HepG2 (cell line): Measurements from ENCODE around the gene SLC26A5. TPM values are rescaled to one million over a fixed set of nuclear protein-coding genes. Genes with fewer than 3 reads are reported as not detected.
A peak's percentile ranks its signal among the peaks of the same experiment; 100 is the strongest.

ENCODE experiments used
- ATAD3A ChIP-seq: sonication (generic); formaldehyde crosslinking; IDR thresholded peaks from 2 replicates; pipeline ENCODE4 v1.4.0; 2020; ENCODE audit warnings: missing genetic modification reagents
- ATF5 ChIP-seq: sonication (generic); formaldehyde crosslinking; IDR thresholded peaks from 2 replicates; pipeline ENCODE4 v1.4.0; 2020; ENCODE audit warnings: mild to moderate bottlenecking, low read depth, missing genetic modification reagents
- BRD4 ChIP-seq: sonication (generic); formaldehyde crosslinking; IDR thresholded peaks from 2 replicates; pipeline ENCODE4 v1.4.0; 2020; ENCODE audit warnings: missing genetic modification reagents
- CBX1 ChIP-seq: IDR thresholded peaks from one replicate; pipeline ENCODE4 v1.6.1; 2016; ENCODE audit warnings: antibody characterized with exemption, low read depth
- CEBPG ChIP-seq: IDR thresholded peaks from 2 replicates; pipeline ENCODE4 v1.6.1; 2016
- DPF2 ChIP-seq: sonication (generic); formaldehyde crosslinking; IDR thresholded peaks from 2 replicates; pipeline ENCODE4 v1.4.0; 2020; ENCODE audit warnings: mild to moderate bottlenecking, low read depth, missing genetic modification reagents, borderline replicate concordance
- EHMT2 ChIP-seq: fragments of 200-600 bp; sonication (generic); IDR thresholded peaks from 2 replicates; pipeline ENCODE4 v1.7.0; 2017; ENCODE audit warnings: antibody characterized with exemption, low read depth, low read length, borderline replicate concordance
- EZH2 ChIP-seq: conservative IDR thresholded peaks from 2 replicates; pipeline ENCODE4 v1.6.1; 2012; ENCODE audit warnings: mild to moderate bottlenecking, low read depth, low read length, moderate library complexity
- FOXC1 ChIP-seq: sonication (generic); formaldehyde crosslinking; IDR thresholded peaks from 2 replicates; pipeline ENCODE4 v1.8.0; 2022; ENCODE audit warnings: mild to moderate bottlenecking, missing genetic modification reagents, borderline replicate concordance
- FOXO1 ChIP-seq: sonication (generic); formaldehyde crosslinking; IDR thresholded peaks from 2 replicates; pipeline ENCODE4 v1.4.0; 2020; ENCODE audit warnings: missing genetic modification reagents
- HOXA7 ChIP-seq: sonication (generic); formaldehyde crosslinking; IDR thresholded peaks from 2 replicates; pipeline ENCODE4 v1.8.1; 2022; ENCODE audit warnings: mild to moderate bottlenecking, missing genetic modification reagents, moderate library complexity
- IRF2 ChIP-seq: IDR thresholded peaks from 2 replicates; pipeline ENCODE4 v1.6.1; 2018; ENCODE audit warnings: missing genetic modification reagents, missing compliant biosample characterization
- KDM4B ChIP-seq: sonication (generic); formaldehyde crosslinking; IDR thresholded peaks from 2 replicates; pipeline ENCODE4 v1.4.0; 2020; ENCODE audit warnings: missing genetic modification reagents
- KMT2B ChIP-seq: IDR thresholded peaks from 2 replicates; pipeline ENCODE4 v1.6.1; 2016; ENCODE audit warnings: missing genetic modification reagents, missing compliant biosample characterization
- MED8 ChIP-seq: sonication (generic); formaldehyde crosslinking; IDR thresholded peaks from 2 replicates; pipeline ENCODE4 v1.8.1; 2023; ENCODE audit warnings: mild to moderate bottlenecking, missing genetic modification reagents; ENCODE audit not compliant: insufficient replicate concordance
- MIXL1 ChIP-seq: IDR thresholded peaks from 2 replicates; pipeline ENCODE4 v1.6.1; 2016
- PAF1 ChIP-seq: IDR thresholded peaks from 2 replicates; pipeline ENCODE4 v1.6.1; 2016; ENCODE audit warnings: missing genetic modification reagents, missing compliant biosample characterization
- RAD21 ChIP-seq: fragments of 450-650 bp; formaldehyde crosslinking; IDR thresholded peaks from 2 replicates; pipeline ENCODE4 v1.5.0; 2020; ENCODE audit warnings: mild to moderate bottlenecking
- REXO4 ChIP-seq: sonication (generic); formaldehyde crosslinking; IDR thresholded peaks from 2 replicates; pipeline ENCODE4 v1.8.0; 2022; ENCODE audit warnings: missing genetic modification reagents, mild to moderate bottlenecking, borderline replicate concordance
- SIN3B ChIP-seq: fragments of 150-350 bp; IDR thresholded peaks from 2 replicates; pipeline ENCODE4 v1.6.1; 2014; ENCODE audit warnings: low read length
- TEAD3 ChIP-seq: optimal IDR thresholded peaks from 2 replicates; pipeline ENCODE3; 2016; ENCODE audit warnings: borderline replicate concordance
- THAP9 ChIP-seq: sonication (generic); formaldehyde crosslinking; IDR thresholded peaks from 2 replicates; pipeline ENCODE4; 2020; ENCODE audit warnings: missing genetic modification reagents, mild to moderate bottlenecking, borderline replicate concordance
- ZBTB37 ChIP-seq: sonication (generic); formaldehyde crosslinking; IDR thresholded peaks from 2 replicates; pipeline ENCODE4 v1.4.0; 2020; ENCODE audit warnings: mild to moderate bottlenecking, missing genetic modification reagents
- ZFAT ChIP-seq: sonication (generic); formaldehyde crosslinking; conservative IDR thresholded peaks from 2 replicates; pipeline ENCODE4 v1.8.1; 2023; ENCODE audit warnings: missing genetic modification reagents, inconsistent platforms
- ZKSCAN8 ChIP-seq: IDR thresholded peaks from 2 replicates; pipeline ENCODE4 v1.6.1; 2016; ENCODE audit warnings: borderline replicate concordance, missing genetic modification reagents, missing compliant biosample characterization
- ZNF205 ChIP-seq: IDR thresholded peaks from 2 replicates; pipeline ENCODE4 v1.6.1; 2018; ENCODE audit warnings: missing biosample characterization, missing genetic modification reagents
- ZNF331 ChIP-seq: sonication (generic); formaldehyde crosslinking; IDR thresholded peaks from 2 replicates; pipeline ENCODE4 v1.4.0; 2020; ENCODE audit warnings: missing genetic modification reagents
- ZNF367 ChIP-seq: sonication (generic); formaldehyde crosslinking; IDR thresholded peaks from 2 replicates; pipeline ENCODE4 v1.4.0; 2020; ENCODE audit warnings: missing genetic modification reagents, borderline replicate concordance
- ZNF567 ChIP-seq: sonication (generic); formaldehyde crosslinking; IDR thresholded peaks from 2 replicates; pipeline ENCODE4 v1.8.1; 2023; ENCODE audit warnings: mild to moderate bottlenecking, missing genetic modification reagents, borderline replicate concordance
- ZNF616 ChIP-seq: sonication (generic); formaldehyde crosslinking; IDR thresholded peaks from 2 replicates; pipeline ENCODE4 v1.5.0; 2020; ENCODE audit warnings: low read depth, mild to moderate bottlenecking, missing genetic modification reagents
- ZNF660 ChIP-seq: sonication (generic); formaldehyde crosslinking; IDR thresholded peaks from 2 replicates; pipeline ENCODE4 v1.5.1; 2020; ENCODE audit warnings: mild to moderate bottlenecking, low read depth, missing genetic modification reagents, borderline replicate concordance
- polyA plus RNA-seq, 8 experiments: library from polyadenylated mRNA; depleted of rRNA in 3 of 8; stranded (reverse) in 7 of 8; unstranded in 1 of 8; fragments of >200 nt; fragmentation: Illumina TruSeq in 4 of 8; extraction: Trizol in 4 of 8; gene quantifications; 2 replicates each; pipeline versions ENCODE4 v1.2.1 to v1.2.3, GENCODE V29; 2011 to 2016; ENCODE audit warnings: low read depth in 4 of 8, missing spikeins in 1 of 8, mixed read lengths in 1 of 8; ENCODE audit not compliant: insufficient read depth in 1 of 8
- total RNA-seq, 5 experiments: library from RNA; depleted of rRNA; stranded (reverse); fragments of >200 nt; fragmentation: Illumina TruSeq; extraction: Trizol; gene quantifications; 2 replicates each; pipeline ENCODE4 v1.2.3, GENCODE V29; 2016; ENCODE audit warnings: low read depth in 1 of 5

Gene SLC26A5
- total and polyA plus RNA-seq, 2 of the 13 experiments (the other 11 are each of a cell fraction or from before 2014, with no cell fraction given), result 0.08 to 0.11 TPM

- TF ChIP-seq ZNF567, result no peak
- TF ChIP-seq FOXC1 (CRISPR knock-in tag), result no peak
- no peak for TF ChIP-seq ZNF205 (CRISPR knock-in tag)
- no peak for TF ChIP-seq ZKSCAN8
- TF ChIP-seq MIXL1 (CRISPR knock-in tag), result 0 out of 2 replicates have a peak, but pooled peaks have one; percentile 20
- TF ChIP-seq EHMT2, result no peak; the same call in none of the 2 replicates
- TF ChIP-seq SIN3B, result no peak
- no peak for TF ChIP-seq REXO4
- TF ChIP-seq DPF2, result peak; percentile 63; the same call in 1 of the 2 replicates
- TF ChIP-seq ZNF331 (CRISPR knock-in tag), result 0 out of 2 replicates have a peak, but pooled peaks have one; percentile 17
- TF ChIP-seq ATF5 (CRISPR knock-in tag), result no peak
- TF ChIP-seq ZNF660 (CRISPR knock-in tag), result no peak
- no peak for TF ChIP-seq CBX1
- TF ChIP-seq BRD4 (CRISPR knock-in tag), result no peak
- no peak for TF ChIP-seq EZH2
- TF ChIP-seq CEBPG (CRISPR knock-in tag), result peak; percentile 55
- TF ChIP-seq KMT2B (CRISPR knock-in tag), result no peak
- TF ChIP-seq RAD21, result no peak
- TF ChIP-seq ZNF367 (CRISPR knock-in tag), result no peak
- no peak for TF ChIP-seq PAF1
- no peak for TF ChIP-seq ZBTB37 (CRISPR knock-in tag)
- TF ChIP-seq MED8 (CRISPR knock-in tag), result no peak
- no peak for TF ChIP-seq ZNF616 (CRISPR knock-in tag)
- TF ChIP-seq THAP9 (CRISPR knock-in tag), result no peak
- TF ChIP-seq ZFAT (CRISPR knock-in tag), result no peak
- peak; percentile 86 for TF ChIP-seq TEAD3 (CRISPR knock-in tag)
- peak; percentile 52; the same call in 1 of the 2 replicates for TF ChIP-seq FOXO1 (CRISPR knock-in tag)
- no peak for TF ChIP-seq ATAD3A (CRISPR knock-in tag)
- no peak for TF ChIP-seq KDM4B (CRISPR knock-in tag)
- TF ChIP-seq IRF2, result peak; percentile 57; the same call in 1 of the 2 replicates
- TF ChIP-seq HOXA7 (CRISPR knock-in tag), result no peak
Measured at GRCh38 chr7:103437623-103438022, 8.4 kb downstream of the SLC26A5 start (continued).
